Skeletal muscle tissue (tissue), 4 donors: ENCODE measurements around the gene A2M. TPM values are rescaled to one million over a fixed set of nuclear protein-coding genes. Genes with fewer than 3 reads are reported as not detected.
A peak's percentile ranks its signal among the peaks of the same experiment; 100 is the strongest.

Source experiments
- H3K27ac ChIP-seq: one replicate; pipeline ENCODE4 v1.7.0; 2013; ENCODE audit warnings: mild to moderate bottlenecking, low read depth, low read length, inconsistent platforms
- H3K27me3 ChIP-seq, 3 donors: one replicate each; pipeline ENCODE4 v1.7.0; 2013; ENCODE audit warnings: low read length in 3 of 3; ENCODE audit not compliant: control insufficient read depth in 3 of 3, insufficient read depth in 3 of 3
- H3K36me3 ChIP-seq, 3 donors: one replicate each; pipeline ENCODE4 v1.7.0; 2013; ENCODE audit warnings: low read length in 3 of 3; ENCODE audit not compliant: control insufficient read depth in 3 of 3, insufficient read depth in 3 of 3
- H3K4me1 ChIP-seq, 3 donors: one replicate each; pipeline ENCODE4 v1.7.0; 2013; ENCODE audit warnings: low read length in 3 of 3, mild to moderate bottlenecking in 3 of 3; ENCODE audit not compliant: control insufficient read depth in 3 of 3, insufficient read depth in 3 of 3
- H3K4me3 ChIP-seq, 3 donors: one replicate each; pipeline ENCODE4 v1.7.0; 2013; ENCODE audit warnings: low read length in 3 of 3
- H3K9ac ChIP-seq, 3 donors: one replicate each; pipeline ENCODE4 v1.7.0; 2013; ENCODE audit warnings: low read length in 3 of 3, mild to moderate bottlenecking in 3 of 3, moderate library complexity in 2 of 3, low read depth in 1 of 3
- H3K9me3 ChIP-seq, 3 donors: one replicate each; pipeline ENCODE4 v1.7.0; 2013; ENCODE audit warnings: low read length in 3 of 3; ENCODE audit not compliant: control insufficient read depth in 3 of 3
- total RNA-seq: library from RNA; depleted of rRNA; stranded (reverse); fragments of >200 nt; gene quantifications from one replicate; pipeline ENCODE4 v1.2.3, GENCODE V29; 2014
- donor health status: Osteomylitis.

A2M gene
- total RNA-seq, 1 donor from 2014 or later: 244 TPM

DNA sequence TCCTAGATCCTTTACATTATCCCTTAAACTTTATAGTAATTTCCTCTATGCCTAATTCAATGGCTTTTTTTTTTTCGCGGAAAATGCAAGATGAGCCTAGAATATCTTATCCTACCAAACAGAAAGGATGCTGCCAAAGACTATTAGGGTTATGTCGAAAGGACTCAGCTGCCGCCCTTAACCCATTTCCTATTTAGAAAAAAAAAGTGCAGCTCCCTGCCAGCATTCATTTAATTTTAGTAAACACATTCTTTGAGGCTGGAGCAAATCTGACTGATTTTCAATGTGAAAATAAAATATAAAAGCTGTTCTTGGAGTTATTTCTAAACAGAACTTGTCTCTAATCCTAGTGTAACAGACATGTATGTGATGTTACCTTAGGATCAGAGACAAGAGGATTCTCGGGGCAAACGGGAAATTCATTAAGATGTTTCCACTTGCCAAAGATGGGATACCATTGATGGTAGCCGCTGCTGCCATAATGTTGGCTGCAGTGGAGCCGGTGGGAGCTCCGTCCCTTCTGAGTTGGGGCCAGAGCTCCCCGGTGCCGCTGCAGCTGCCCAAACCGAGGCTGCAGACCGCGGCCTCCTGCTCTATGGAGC, 8.2 kb upstream of the A2M start:
- peak overlapping the region in 1 of 3 donors; percentile 48 for H3K4me3 ChIP-seq
- H3K27ac ChIP-seq: peak overlapping the region; percentile 20
- no peaks in the 10 kb centered on the region for H3K36me3 ChIP-seq
- H3K27me3 ChIP-seq: no peaks in the 10 kb centered on the region
- no peaks in the 10 kb centered on the region for H3K9me3 ChIP-seq
- H3K9ac ChIP-seq: no peak overlapping the region
- H3K4me1 ChIP-seq: peaks cover under 1 to 2% (median 1%) of the 10 kb centered on the region in 3 donors

DNA sequence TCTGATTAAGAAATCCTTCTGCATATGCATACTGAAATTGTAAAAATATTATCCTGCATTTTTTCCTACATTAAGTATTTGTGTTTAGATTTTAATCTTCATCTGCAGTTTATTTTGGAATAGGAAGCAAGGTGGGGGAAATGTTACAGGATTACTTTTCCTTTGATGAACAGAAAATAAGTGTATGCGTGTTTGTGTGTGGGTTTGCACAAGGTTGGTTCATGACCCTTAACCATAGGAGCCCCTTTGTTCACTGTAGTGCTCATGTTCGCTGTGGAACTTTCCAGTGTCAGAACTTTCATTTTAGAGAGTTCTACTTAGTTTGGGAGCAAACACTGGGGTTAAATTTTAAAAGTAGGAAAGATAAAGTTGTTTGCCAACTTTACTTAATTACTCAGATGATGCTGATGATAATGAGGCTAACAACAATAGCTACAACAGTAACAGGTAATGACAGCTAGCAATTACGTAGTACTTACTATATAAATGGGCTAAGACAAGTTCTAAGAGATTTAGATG, 6.4 kb upstream of the A2M start:
- Histone ChIP-seq H3K4me1 (peaks cover 5 to 15% (median 13%) of the 10 kb centered on the region in 3 donors), H3K36me3 (no peaks in the 10 kb centered on the region), H3K9me3 (no peaks in the 10 kb centered on the region), H3K4me3 (no peak overlapping the region), H3K9ac (no peak overlapping the region), H3K27ac (no peak overlapping the region), H3K27me3 (no peaks in the 10 kb centered on the region)

DNA sequence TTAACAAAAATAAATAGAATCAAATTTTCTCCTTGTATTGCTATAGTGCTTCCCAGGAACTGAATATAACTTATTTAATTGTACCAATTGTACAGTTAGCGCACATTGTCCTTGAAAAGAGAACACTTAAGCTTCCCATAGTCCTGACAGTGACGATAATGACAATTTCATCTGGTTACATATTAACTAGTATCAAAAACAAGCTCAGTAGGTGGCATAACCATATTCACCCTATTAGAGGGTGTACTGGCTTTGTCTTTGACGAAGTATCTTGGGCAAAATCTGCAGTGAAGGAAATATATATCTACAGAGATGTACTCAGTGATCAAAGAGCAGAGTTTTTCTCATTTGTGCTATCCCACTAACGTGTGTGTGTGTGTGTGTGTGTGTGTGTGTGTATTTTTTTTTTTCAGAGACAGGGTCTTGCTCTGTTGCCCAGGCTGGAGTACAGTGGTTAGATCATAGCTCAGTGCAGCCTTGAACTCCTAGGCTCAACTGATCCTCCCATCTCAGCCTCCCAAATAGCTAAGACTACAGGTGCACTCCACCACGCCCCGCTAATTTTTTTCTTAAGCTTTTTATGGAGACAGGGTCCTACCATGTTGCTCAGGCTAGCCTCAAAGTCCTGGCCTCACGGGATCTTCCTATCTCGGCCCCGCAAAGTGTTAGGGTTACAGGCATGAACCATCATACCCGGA, 4.9 kb upstream of the A2M start:
- H3K4me1 ChIP-seq: peaks cover 9 to 26% (median 16%) of the 10 kb centered on the region in 3 donors
- H3K9me3 ChIP-seq: no peaks in the 10 kb centered on the region
- H3K27ac ChIP-seq: no peak overlapping the region
- no peak overlapping the region for H3K9ac ChIP-seq
- H3K36me3 ChIP-seq: no peaks in the 10 kb centered on the region
- no peak overlapping the region for H3K4me3 ChIP-seq
- no peaks in the 10 kb centered on the region for H3K27me3 ChIP-seq

DNA sequence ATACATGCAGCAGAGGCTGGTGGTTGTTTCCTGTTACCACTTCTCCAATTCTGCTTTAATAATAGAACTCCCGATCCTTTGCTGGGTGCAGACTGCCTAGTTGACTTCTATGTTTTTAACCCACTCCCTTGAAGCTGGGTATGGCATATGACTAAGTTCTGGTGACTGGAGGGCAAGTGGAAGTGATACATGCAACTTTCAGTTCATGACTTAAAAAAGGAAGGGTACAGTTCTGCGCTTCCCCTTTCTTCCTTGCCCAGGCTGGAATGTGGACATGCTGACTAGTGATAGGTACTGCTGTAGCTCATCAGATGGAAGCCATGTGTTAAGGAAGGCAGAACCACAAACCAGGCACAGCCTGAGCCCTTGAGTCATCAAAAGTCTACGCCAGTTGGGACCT, 2.4 kb upstream of the A2M start:
- Histone ChIP-seq H3K27ac (peak overlapping the region; percentile 63), H3K4me1 (peaks cover 7 to 26% (median 17%) of the 10 kb centered on the region in 3 donors), H3K27me3 (no peaks in the 10 kb centered on the region), H3K4me3 (peak overlapping the region in 2 of 3 donors; percentile 21 to 38), H3K9ac (peak overlapping the region in 1 of 3 donors; percentile 3), H3K36me3 (peaks cover 0 to 4% (median 2%) of the 10 kb centered on the region in 3 donors), H3K9me3 (no peaks in the 10 kb centered on the region)

DNA sequence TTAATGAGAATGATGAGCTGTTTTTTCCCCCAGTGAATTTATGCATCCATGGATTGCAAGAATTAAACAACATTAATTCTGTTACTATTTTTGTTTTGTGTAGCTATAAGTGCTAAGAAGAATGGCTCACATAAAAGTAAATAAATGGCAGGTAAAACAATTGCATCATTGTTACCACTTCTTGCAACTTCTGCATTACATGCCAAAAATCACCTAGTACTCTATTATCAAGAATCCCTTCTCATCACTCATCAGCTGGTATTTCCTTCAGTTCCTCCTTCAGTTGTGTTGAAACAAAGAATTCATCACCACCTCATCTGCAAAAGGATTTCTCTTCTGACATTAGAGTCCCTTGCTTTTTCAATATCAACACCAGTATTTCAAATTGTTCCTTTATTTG, 773 bp downstream of the A2M start:
- H3K4me3 ChIP-seq: peak overlapping the region; percentile 68 to 79 (median 73)
- no peaks in the 10 kb centered on the region for H3K27me3 ChIP-seq
- H3K4me1 ChIP-seq: peaks cover 7 to 26% (median 23%) of the 10 kb centered on the region in 3 donors
- peak overlapping the region; percentile 80 for H3K27ac ChIP-seq
- peak overlapping the region; percentile 47 to 69 (median 59) for H3K9ac ChIP-seq
- H3K9me3 ChIP-seq: no peaks in the 10 kb centered on the region
- H3K36me3 ChIP-seq: peaks cover 2 to 15% (median 12%) of the 10 kb centered on the region in 3 donors

DNA sequence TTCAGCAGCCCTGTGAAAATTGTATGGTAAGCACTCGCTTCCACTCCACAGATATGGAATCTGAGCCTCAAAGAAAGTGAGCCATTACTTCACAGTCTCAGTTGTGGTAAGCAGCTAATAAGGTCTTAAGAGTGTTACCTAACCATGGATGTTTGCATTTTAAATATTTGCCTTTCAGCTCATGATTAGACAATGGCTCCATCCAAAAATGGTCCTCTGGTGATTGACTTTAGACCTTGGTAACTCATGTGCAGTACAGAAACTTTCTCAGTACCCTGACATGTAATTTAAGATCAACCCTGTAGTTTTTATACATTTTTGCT, 1.8 kb downstream of the A2M start:
- peak overlapping the region in 1 of 3 donors; percentile 27 for H3K9ac ChIP-seq
- H3K27me3 ChIP-seq: no peaks in the 10 kb centered on the region
- peaks cover 7 to 26% (median 23%) of the 10 kb centered on the region in 3 donors for H3K4me1 ChIP-seq
- H3K27ac ChIP-seq: no peak overlapping the region
- no peaks in the 10 kb centered on the region for H3K9me3 ChIP-seq
- H3K4me3 ChIP-seq: peak overlapping the region; percentile 53 to 73 (median 62)
- peaks cover 4 to 24% (median 22%) of the 10 kb centered on the region in 3 donors for H3K36me3 ChIP-seq

DNA sequence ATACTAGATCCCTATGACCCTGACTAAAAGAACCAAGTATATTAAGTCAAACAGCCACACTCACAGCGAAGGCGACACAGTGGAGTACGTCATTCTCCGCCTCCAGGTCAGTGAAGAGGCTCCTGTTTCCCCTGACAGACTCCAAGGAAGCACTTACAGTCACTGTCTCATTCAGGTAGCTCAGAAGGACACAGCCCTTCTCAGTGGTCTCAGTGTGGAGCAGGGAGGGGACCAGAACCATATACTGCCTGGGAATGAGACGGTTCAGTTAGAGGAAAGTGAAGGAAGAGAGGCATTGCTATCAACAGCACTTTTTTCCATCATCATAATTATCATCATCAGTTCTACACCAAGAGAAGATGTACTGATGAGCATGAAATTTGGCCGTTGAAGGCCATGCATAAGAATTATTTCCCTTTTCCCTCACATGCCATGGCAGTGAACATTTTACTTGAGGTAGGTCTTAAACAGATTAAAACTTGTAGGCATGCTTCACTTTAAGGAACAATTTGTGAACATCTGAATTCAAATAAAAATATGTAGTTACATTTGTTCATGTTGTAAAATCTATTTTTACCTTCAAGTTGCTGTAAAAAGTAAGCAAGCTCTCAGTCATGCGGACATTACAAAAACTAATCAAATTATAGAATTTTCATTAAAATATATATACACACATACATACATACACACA, 2.3 kb downstream of the A2M start:
- H3K4me3 ChIP-seq: peak overlapping the region; percentile 53 to 73 (median 62)
- H3K27ac ChIP-seq: no peak overlapping the region
- peaks cover 7 to 22% (median 18%) of the 10 kb centered on the region in 3 donors for H3K4me1 ChIP-seq
- H3K9ac ChIP-seq: peak overlapping the region in 1 of 3 donors; percentile 48
- H3K9me3 ChIP-seq: no peaks in the 10 kb centered on the region
- H3K27me3 ChIP-seq: no peaks in the 10 kb centered on the region
- peaks cover 8 to 29% (median 27%) of the 10 kb centered on the region in 3 donors for H3K36me3 ChIP-seq

DNA sequence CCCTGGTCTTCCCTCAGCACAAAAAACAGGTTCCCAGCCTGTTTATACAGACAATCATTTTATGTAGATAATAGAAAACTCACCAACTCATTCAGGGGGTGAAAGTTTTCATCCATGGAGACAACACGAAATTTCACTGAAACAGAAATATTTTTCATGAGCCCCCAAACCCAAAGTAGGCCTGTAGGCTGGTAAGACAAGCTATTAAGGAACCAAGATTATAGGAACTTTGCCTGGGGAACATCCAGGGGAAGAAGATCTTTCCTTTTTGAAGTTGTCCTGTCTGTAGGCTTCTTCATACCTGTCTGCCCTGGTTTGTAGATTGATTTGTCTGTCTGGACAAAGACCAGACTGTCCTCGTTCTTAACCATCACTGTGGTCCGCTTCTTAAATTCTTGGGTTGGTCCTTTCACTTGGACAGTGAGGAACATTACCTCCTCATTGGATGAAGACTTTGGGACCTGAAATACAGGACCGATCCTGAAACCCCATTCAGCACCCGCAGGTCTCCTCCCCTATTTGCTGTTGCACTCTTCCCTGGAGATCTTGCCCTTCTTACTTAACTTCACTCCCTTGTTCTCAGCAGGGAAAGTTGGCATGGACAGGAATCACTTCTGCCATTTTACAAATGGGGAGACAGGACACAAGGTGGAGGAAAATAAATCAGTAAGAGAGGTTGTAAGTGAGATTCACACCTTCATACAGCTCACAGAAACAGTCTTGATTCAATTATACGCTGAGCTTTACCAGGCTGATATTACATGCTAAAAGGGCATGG, 3.5 kb downstream of the A2M start:
- H3K4me1 ChIP-seq: peaks cover 5 to 14% (median 10%) of the 10 kb centered on the region in 3 donors
- peaks cover 10 to 34% (median 30%) of the 10 kb centered on the region in 3 donors for H3K36me3 ChIP-seq
- H3K4me3 ChIP-seq: peak overlapping the region in 2 of 3 donors; percentile 13 to 73
- H3K9ac ChIP-seq: no peak overlapping the region
- no peaks in the 10 kb centered on the region for H3K27me3 ChIP-seq
- no peak overlapping the region for H3K27ac ChIP-seq
- H3K9me3 ChIP-seq: no peaks in the 10 kb centered on the region

DNA sequence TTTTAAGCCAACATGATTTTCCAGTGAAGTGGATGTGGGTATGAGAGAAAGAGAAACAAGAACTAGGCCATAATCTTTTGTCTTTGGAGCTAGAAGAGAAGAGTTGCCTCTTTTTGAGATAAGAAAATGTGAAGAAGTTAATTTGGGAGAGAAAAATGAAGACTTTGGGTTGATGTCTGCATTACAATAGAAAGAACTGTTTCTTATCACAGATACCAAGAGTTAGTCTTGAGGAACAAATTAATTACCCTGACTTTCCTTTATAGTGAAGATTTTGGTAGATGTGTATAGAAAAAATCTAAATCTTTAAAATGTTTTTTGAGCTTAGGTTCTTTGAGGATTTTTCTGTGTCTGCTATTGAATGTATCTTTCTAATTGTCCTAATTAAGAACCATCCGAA, 4.2 kb downstream of the A2M start:
- peaks cover 13 to 40% (median 37%) of the 10 kb centered on the region in 3 donors for H3K36me3 ChIP-seq
- H3K27ac ChIP-seq: no peak overlapping the region
- no peak overlapping the region for H3K4me3 ChIP-seq
- H3K4me1 ChIP-seq: peaks cover 1 to 8% (median 7%) of the 10 kb centered on the region in 3 donors
- no peak overlapping the region for H3K9ac ChIP-seq
- H3K9me3 ChIP-seq: no peaks in the 10 kb centered on the region
- no peaks in the 10 kb centered on the region for H3K27me3 ChIP-seq
